MCF 10A (cell line): Measurements from ENCODE around the gene TRH. TPM values are rescaled to one million over a fixed set of nuclear protein-coding genes. Genes with fewer than 3 reads are reported as not detected.

ENCODE experiments used
- BruUV-seq: library from RNA; stranded (reverse); fragments of 400-500 nt; replicated peaks from 2 replicates; lab custom pipeline; 2021; lab: Mats Ljungman, UMichigan
- CTCF ChIA-PET: fragments of 300-600 bp; sonication (Branson Sonifier 250); formaldehyde crosslinking; extraction: SDS; loops from one replicate; lab custom pipeline; 2021; ENCODE audit warnings: antibody characterized with exemption, inconsistent platforms; lab: Yijun Ruan, JAX
- POLR2A ChIA-PET: fragments of 300-600, 350-650 bp; sonication (Branson Sonifier 250); formaldehyde crosslinking; extraction: SDS; loops from one replicate; lab custom pipeline; 2020; ENCODE audit warnings: antibody characterized with exemption, inconsistent platforms; lab: Yijun Ruan, JAX
- DNase-seq: peaks from one replicate; pipeline ENCODE4 v3.0.0-alpha.2; 2018; ENCODE audit not compliant: unreplicated experiment
- H3K27ac Mint-ChIP-seq: one replicate; pipeline ENCODE4 v1.8.0; 2022; ENCODE audit warnings: mild to moderate bottlenecking, low read depth, mixed read lengths; ENCODE audit not compliant: unreplicated experiment
- H3K27me3 Mint-ChIP-seq: one replicate; pipeline ENCODE4 v1.8.0; 2022; ENCODE audit warnings: mixed read lengths; ENCODE audit not compliant: insufficient read depth, unreplicated experiment
- H3K36me3 Mint-ChIP-seq: one replicate; pipeline ENCODE4 v1.8.0; 2022; ENCODE audit warnings: mild to moderate bottlenecking, moderate library complexity, mixed read lengths; ENCODE audit not compliant: insufficient read depth, unreplicated experiment
- H3K4me1 Mint-ChIP-seq: one replicate; pipeline ENCODE4 v1.8.0; 2022; ENCODE audit warnings: mixed read lengths; ENCODE audit not compliant: insufficient read depth, unreplicated experiment
- H3K4me3 Mint-ChIP-seq: one replicate; pipeline ENCODE4 v1.8.0; 2022; ENCODE audit warnings: mild to moderate bottlenecking, moderate library complexity, mixed read lengths; ENCODE audit not compliant: unreplicated experiment
- H3K9me3 Mint-ChIP-seq: one replicate; pipeline ENCODE4 v1.8.0; 2022; ENCODE audit warnings: mixed read lengths; ENCODE audit not compliant: unreplicated experiment
- CTCF ChIP-seq: fragments of 200-600 bp; IDR thresholded peaks from one replicate; pipeline ENCODE4 v1.8.0; 2022; ENCODE audit warnings: antibody characterized with exemption, mild to moderate bottlenecking; ENCODE audit not compliant: unreplicated experiment
- intact Hi-C: fragments of 100-400 bp; cut with micrococcal nuclease; formaldehyde crosslinking; loops from 2 replicates; pipeline ENCODE4 v1.14.1; 2022
- total RNA-seq: library from RNA; stranded (reverse); gene quantifications from 2 replicates; pipeline ENCODE4 v1.2.3, GENCODE V29; 2022

TRH gene
- total RNA-seq, 1 experiment from 2014 or later, result not detected

GRCh38 chr3:129967761-129968160 is 6.8 kb upstream of the TRH start:
- POLR2A ChIA-PET, result no interaction called here
- peaks cover 12% of the 10 kb centered on the region for H3K27me3 Mint-ChIP-seq
- no peaks in the 10 kb centered on the region for H3K4me1 Mint-ChIP-seq
- no peak overlapping the region for H3K27ac Mint-ChIP-seq
- H3K36me3 Mint-ChIP-seq, result no peaks in the 10 kb centered on the region
- no TSS peak for BruUV-seq
- intact Hi-C loops, result no loop called here
- H3K4me3 Mint-ChIP-seq, result no peak overlapping the region
- CTCF ChIA-PET, result interaction anchor here (0.5 kb wide), 1 partner anchor 23 kb away, joined by 3 read pairs; no protein-coding TSS in a partner anchor
- no peaks in the 10 kb centered on the region for H3K9me3 Mint-ChIP-seq
- TF ChIP-seq CTCF, result no peak
- DNase-seq, result no peak

DNA sequence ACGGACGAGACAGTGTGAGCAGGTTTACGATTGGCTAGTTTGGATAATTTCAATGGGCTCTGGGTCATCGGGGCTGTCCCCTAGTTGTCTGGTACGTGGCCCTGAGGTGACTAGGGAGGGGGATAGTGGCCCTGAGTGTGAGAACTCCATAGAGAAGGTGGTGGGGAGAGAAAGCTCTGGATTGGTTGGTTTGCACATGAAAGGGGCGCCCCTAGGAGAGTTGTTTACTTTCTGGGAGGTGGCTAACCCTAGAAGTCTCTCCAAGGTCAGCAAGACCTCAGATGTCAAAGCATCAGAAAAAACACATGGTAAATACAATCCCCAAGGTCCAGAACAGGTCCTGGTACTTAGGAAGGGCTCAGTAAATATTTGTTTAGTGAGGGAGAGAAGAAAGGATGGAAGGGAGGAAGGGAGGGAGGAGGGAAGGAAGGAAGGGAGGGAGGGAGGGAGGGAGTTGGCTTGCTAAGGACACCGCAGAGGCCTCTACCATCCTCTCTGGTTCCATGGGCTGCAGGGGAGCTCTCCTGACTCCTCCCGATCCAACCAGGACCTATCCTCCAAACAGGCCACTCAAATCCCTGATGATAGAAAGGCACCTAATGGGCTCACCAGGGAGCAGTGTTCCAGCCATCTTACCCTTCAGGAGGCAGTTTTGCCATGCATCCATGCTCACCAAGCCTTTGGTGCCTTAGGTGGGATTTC is 3.0 kb upstream of the TRH start:
- no peak for DNase-seq
- H3K4me3 Mint-ChIP-seq, result no peak overlapping the region
- intact Hi-C loops, result no loop called here
- H3K9me3 Mint-ChIP-seq, result no peaks in the 10 kb centered on the region
- H3K27me3 Mint-ChIP-seq, result peaks cover 41% of the 10 kb centered on the region
- H3K4me1 Mint-ChIP-seq, result no peaks in the 10 kb centered on the region
- no peaks in the 10 kb centered on the region for H3K36me3 Mint-ChIP-seq
- ChIA-PET POLR2A (no interaction called here), CTCF (interaction anchor here (1.9 kb wide), 1 partner anchor 29 kb away, joined by 5 read pairs; no protein-coding TSS in a partner anchor)
- no peak for TF ChIP-seq CTCF
- no peak overlapping the region for H3K27ac Mint-ChIP-seq
- no TSS peak for BruUV-seq

DNA sequence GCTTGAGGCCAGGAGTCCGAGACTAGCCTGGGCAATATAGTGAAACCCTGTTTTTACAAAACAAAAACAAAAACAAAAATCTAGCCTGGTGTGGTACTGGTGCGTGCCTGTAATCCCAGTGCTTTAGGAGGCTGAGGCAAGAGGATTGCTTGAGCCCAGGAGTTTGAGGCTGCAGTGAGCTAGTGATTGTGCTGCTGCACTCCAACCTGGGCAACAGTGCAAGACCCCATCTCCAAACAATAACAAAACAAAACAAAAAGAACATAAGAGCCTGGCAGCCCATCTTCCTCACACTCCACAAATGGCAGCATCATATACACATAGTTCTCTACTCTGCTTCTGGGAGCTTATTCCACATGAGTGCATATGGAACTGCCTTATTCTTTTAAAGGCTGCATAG is 2.2 kb upstream of the TRH start:
- intact Hi-C loops, result no loop called here
- H3K27me3 Mint-ChIP-seq, result peaks cover 49% of the 10 kb centered on the region
- ChIA-PET POLR2A (no interaction called here), CTCF (interaction anchor here (1.9 kb wide), 1 partner anchor 30 kb away, joined by 5 read pairs; no protein-coding TSS in a partner anchor)
- no peaks in the 10 kb centered on the region for H3K36me3 Mint-ChIP-seq
- no peaks in the 10 kb centered on the region for H3K4me1 Mint-ChIP-seq
- no peak for TF ChIP-seq CTCF
- no peak overlapping the region for H3K27ac Mint-ChIP-seq
- no peak for DNase-seq
- BruUV-seq, result no TSS peak
- H3K4me3 Mint-ChIP-seq, result no peak overlapping the region
- no peaks in the 10 kb centered on the region for H3K9me3 Mint-ChIP-seq

DNA sequence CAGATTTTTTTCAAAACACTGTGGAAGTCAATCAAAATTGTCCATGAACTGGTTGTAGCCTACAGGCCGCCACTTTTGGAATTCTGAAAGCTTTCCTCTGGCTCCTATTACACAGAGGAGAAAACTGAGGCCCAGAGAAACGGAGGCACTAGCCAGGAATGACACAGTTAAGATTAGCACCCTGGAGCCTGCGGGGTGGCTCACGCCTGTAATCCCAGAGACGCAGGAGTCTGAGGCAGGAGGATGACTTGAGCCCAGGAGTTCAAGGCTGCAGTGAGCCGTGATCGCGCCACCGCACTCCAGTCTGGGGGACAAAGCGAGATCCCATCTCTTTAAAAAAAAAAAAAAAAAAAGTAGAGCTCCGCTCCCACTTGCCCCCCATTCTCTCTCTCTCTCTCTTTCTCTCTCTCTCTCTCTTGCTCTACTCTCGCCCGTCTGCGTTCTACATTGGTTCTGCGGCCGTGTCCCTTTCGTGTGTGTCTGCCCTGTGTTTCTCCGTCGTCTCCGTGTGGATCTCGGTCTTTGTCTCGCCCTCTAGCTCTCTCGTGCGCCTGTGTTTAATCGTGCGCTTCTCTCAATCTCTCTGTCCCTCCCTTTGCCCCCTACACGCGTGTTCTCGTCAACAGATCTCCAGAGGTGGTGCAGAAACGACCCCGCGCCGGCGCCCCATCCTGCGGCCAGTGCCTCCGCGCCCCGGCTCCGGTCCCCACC is 512 bp upstream of the TRH start:
- no peak overlapping the region for H3K4me3 Mint-ChIP-seq
- DNase-seq, result no peak
- no peaks in the 10 kb centered on the region for H3K36me3 Mint-ChIP-seq
- peaks cover 66% of the 10 kb centered on the region for H3K27me3 Mint-ChIP-seq
- no TSS peak for BruUV-seq
- CTCF ChIA-PET, result interaction anchor here (0.5 kb wide), 1 partner anchor 507 kb away, joined by 3 read pairs; no protein-coding TSS in a partner anchor
- no peak for TF ChIP-seq CTCF
- no peak overlapping the region for H3K27ac Mint-ChIP-seq
- intact Hi-C loops, result no loop called here
- H3K9me3 Mint-ChIP-seq, result no peaks in the 10 kb centered on the region
- no peaks in the 10 kb centered on the region for H3K4me1 Mint-ChIP-seq
- POLR2A ChIA-PET, result no interaction called here
